Body of pancreas (tissue), 4 donors: Measurements from ENCODE around the gene AMTN.

Experiments
- POLR2A ChIP-seq, 3 donors: fragments of 450-650 bp; IDR thresholded peaks; one replicate each; pipeline ENCODE4 v1.6.1; 2016; ENCODE audit warnings: antibody characterized with exemption in 3 of 3, mild to moderate bottlenecking in 2 of 3
- TF ChIP-seq, protein P1 (sequence below), 7 experiments: fragments of 450-650 bp in 4 of 7; fragments of 200-600 bp in 3 of 7; sonication (generic) in 3 of 7; IDR thresholded peaks; one replicate each; pipeline ENCODE4 v1.5.1; 2016 to 2019; ENCODE audit warnings: antibody characterized with exemption in 7 of 7

DNA sequence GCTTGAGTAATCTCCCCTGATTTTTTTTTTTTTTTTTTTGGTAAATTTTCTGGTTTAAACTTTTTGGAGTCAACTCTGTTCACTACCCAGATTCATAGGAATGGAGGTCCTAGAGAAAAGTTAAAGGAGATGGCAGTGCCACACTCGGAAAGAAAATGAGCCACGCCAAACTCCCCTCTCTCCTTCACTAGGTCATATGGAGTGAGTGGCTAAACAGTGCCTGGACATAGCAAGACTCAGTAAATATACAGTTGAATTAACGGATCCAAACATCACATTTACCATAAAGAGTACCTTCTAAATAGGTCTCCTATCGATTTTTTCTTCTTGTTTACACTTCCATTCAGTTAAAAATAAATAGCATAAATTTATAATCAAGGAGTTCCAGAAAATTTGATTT, 13.6 kb upstream of the AMTN start:
- TF ChIP-seq, protein P1, sequence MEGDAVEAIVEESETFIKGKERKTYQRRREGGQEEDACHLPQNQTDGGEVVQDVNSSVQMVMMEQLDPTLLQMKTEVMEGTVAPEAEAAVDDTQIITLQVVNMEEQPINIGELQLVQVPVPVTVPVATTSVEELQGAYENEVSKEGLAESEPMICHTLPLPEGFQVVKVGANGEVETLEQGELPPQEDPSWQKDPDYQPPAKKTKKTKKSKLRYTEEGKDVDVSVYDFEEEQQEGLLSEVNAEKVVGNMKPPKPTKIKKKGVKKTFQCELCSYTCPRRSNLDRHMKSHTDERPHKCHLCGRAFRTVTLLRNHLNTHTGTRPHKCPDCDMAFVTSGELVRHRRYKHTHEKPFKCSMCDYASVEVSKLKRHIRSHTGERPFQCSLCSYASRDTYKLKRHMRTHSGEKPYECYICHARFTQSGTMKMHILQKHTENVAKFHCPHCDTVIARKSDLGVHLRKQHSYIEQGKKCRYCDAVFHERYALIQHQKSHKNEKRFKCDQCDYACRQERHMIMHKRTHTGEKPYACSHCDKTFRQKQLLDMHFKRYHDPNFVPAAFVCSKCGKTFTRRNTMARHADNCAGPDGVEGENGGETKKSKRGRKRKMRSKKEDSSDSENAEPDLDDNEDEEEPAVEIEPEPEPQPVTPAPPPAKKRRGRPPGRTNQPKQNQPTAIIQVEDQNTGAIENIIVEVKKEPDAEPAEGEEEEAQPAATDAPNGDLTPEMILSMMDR (IDR thresholded peaks at IDR 0.05): no peak
- no peak for TF ChIP-seq POLR2A (IDR thresholded peaks at IDR 0.05)
